Neural progenitor cell (in vitro differentiated cells): Measurements from ENCODE around the gene SLC28A3.
"Not testable (repeated sequence)": the region's sequence is repeated elsewhere in the genome, so short reads cannot be mapped to it uniquely, and the experiment has no call there.

Source experiments
- EZH2 ChIP-seq: fragments of 200-600 bp; sonication (generic); IDR thresholded peaks from 2 replicates; pipeline ENCODE4 v1.6.1; 2017; ENCODE audit warnings: antibody characterized with exemption, mild to moderate bottlenecking, moderate library complexity
- EZH2phosphoT487 ChIP-seq: fragments of 200-600 bp; sonication (generic); IDR thresholded peaks from 2 replicates; pipeline ENCODE4 v1.6.1; 2017; ENCODE audit warnings: antibody characterized with exemption
- TF ChIP-seq, protein P1 (sequence below): fragments of 200-600 bp; sonication (generic); IDR thresholded peaks from 2 replicates; pipeline ENCODE4 v1.5.1; 2017; ENCODE audit warnings: antibody characterized with exemption, mild to moderate bottlenecking

DNA sequence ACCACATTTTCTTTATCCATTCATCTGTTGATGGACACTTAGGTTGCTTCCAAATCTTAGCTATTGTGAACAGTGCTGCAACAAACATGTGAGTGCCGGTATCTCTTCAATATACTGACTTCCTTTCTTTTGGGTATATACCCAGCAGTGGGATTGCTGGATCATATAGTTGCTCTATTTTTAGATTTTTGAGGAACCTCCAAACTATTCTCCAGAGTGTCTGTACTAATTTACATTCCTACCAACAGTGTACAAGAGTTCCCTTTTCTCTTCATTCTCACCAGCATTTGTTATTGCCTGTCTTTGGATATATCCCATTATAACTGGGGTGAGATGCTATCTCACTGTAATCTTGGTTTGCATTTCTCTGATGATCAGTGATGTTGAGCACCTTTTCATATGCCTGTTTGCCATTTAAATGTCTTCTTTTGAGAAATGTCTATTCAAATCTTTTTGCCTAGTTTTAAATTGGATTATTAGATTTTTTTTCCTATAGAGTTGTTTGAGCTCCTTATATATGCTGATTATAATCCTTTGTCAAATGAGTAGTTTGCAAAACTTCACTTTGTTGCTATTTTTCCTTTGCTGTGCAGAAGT, 24.4 kb upstream of the SLC28A3 start:
- TF ChIP-seq, protein P1, sequence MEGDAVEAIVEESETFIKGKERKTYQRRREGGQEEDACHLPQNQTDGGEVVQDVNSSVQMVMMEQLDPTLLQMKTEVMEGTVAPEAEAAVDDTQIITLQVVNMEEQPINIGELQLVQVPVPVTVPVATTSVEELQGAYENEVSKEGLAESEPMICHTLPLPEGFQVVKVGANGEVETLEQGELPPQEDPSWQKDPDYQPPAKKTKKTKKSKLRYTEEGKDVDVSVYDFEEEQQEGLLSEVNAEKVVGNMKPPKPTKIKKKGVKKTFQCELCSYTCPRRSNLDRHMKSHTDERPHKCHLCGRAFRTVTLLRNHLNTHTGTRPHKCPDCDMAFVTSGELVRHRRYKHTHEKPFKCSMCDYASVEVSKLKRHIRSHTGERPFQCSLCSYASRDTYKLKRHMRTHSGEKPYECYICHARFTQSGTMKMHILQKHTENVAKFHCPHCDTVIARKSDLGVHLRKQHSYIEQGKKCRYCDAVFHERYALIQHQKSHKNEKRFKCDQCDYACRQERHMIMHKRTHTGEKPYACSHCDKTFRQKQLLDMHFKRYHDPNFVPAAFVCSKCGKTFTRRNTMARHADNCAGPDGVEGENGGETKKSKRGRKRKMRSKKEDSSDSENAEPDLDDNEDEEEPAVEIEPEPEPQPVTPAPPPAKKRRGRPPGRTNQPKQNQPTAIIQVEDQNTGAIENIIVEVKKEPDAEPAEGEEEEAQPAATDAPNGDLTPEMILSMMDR: not testable (repeated sequence)
- TF ChIP-seq EZH2, EZH2phosphoT487: not testable (repeated sequence)
